H9 (cell line): ENCODE measurements around the gene STKLD1. TPM values are rescaled to one million over a fixed set of nuclear protein-coding genes. Genes with fewer than 3 reads are reported as not detected.

Experiments
- DNase-seq: peaks from one replicate; pipeline ENCODE4 v3.0.0-alpha.2; 2017
- H2AFZ ChIP-seq: one replicate; pipeline ENCODE4 v1.6.1; 2013; ENCODE audit warnings: mild to moderate bottlenecking, low read length, control low read depth, moderate library complexity
- H2AK5ac ChIP-seq: 2 replicates; pipeline ENCODE4 v1.6.1; 2013; ENCODE audit warnings: low read length, control low read depth, mixed read lengths; ENCODE audit not compliant: insufficient read length
- H2BK120ac ChIP-seq: one replicate; pipeline ENCODE4 v1.6.1; 2013; ENCODE audit warnings: low read depth, mild to moderate bottlenecking, low read length, control low read depth, inconsistent platforms; ENCODE audit not compliant: poor library complexity, severe bottlenecking
- H2BK12ac ChIP-seq: 2 replicates; pipeline ENCODE4 v1.6.1; 2013; ENCODE audit warnings: low read length, control low read depth, mixed read lengths, low read depth; ENCODE audit not compliant: insufficient read length
- H2BK15ac ChIP-seq: 2 replicates; pipeline ENCODE4 v1.6.1; 2013; ENCODE audit warnings: low read depth, low read length, control low read depth
- H2BK20ac ChIP-seq: one replicate; pipeline ENCODE4 v1.6.1; 2013; ENCODE audit warnings: low read depth, mild to moderate bottlenecking, low read length, control low read depth, inconsistent platforms; ENCODE audit not compliant: poor library complexity, severe bottlenecking
- H2BK5ac ChIP-seq: 2 replicates; pipeline ENCODE4 v1.6.1; 2013; ENCODE audit warnings: low read length, control low read depth, mixed read lengths; ENCODE audit not compliant: insufficient read length
- H3K14ac ChIP-seq: 2 replicates; pipeline ENCODE4 v1.6.1; 2013; ENCODE audit warnings: low read length, control low read depth; ENCODE audit not compliant: insufficient read depth
- H3K18ac ChIP-seq: 2 replicates; pipeline ENCODE4 v1.6.1; 2013; ENCODE audit warnings: low read depth, mild to moderate bottlenecking, mixed read lengths, low read length, control low read depth; ENCODE audit not compliant: insufficient read length
- H3K23ac ChIP-seq: 2 replicates; pipeline ENCODE4 v1.6.1; 2013; ENCODE audit warnings: low read length, control low read depth, mixed read lengths, low read depth; ENCODE audit not compliant: insufficient read length
- H3K23me2 ChIP-seq: 2 replicates; pipeline ENCODE4 v1.6.1; 2013; ENCODE audit warnings: low read depth, mild to moderate bottlenecking, mixed read lengths, low read length, control low read depth; ENCODE audit not compliant: insufficient read length, poor library complexity, severe bottlenecking
- H3K27ac ChIP-seq: 2 replicates; pipeline ENCODE4 v1.5.1; 2013; ENCODE audit warnings: low read length, control low read depth, mixed read lengths, low read depth; ENCODE audit not compliant: insufficient read length
- H3K27me3 ChIP-seq: 2 replicates; pipeline ENCODE4 v1.6.1; 2013; ENCODE audit warnings: low read length, control low read depth, inconsistent platforms; ENCODE audit not compliant: insufficient read depth
- H3K4ac ChIP-seq: 2 replicates; pipeline ENCODE4 v1.6.1; 2013; ENCODE audit warnings: low read depth, mild to moderate bottlenecking, control low read depth, inconsistent platforms, low read length, moderate library complexity
- H3K4me1 ChIP-seq: 2 replicates; pipeline ENCODE4 v1.6.1; 2013; ENCODE audit warnings: low read length, control low read depth, inconsistent platforms; ENCODE audit not compliant: insufficient read depth
- H3K4me2 ChIP-seq: 2 replicates; pipeline ENCODE4 v1.6.1; 2013; ENCODE audit warnings: low read length, control low read depth, mixed read lengths; ENCODE audit not compliant: insufficient read length, insufficient read depth
- H3K56ac ChIP-seq: 2 replicates; pipeline ENCODE4 v1.6.1; 2013; ENCODE audit warnings: low read depth, mild to moderate bottlenecking, mixed read lengths, low read length, control low read depth; ENCODE audit not compliant: insufficient read length
- H3K79me1 ChIP-seq: 2 replicates; pipeline ENCODE4 v1.6.1; 2013; ENCODE audit warnings: low read depth, mild to moderate bottlenecking, moderate library complexity, low read length, control low read depth, inconsistent platforms; ENCODE audit not compliant: insufficient read depth, poor library complexity, severe bottlenecking
- H3K79me2 ChIP-seq: 2 replicates; pipeline ENCODE4 v1.6.1; 2013; ENCODE audit warnings: low read length, control low read depth, inconsistent platforms; ENCODE audit not compliant: insufficient read depth
- H3K9ac ChIP-seq: 2 replicates; pipeline ENCODE4 v1.6.1; 2013; ENCODE audit warnings: low read length, control low read depth, mixed read lengths; ENCODE audit not compliant: insufficient read length; ENCODE audit errors: extremely low read depth
- H3K9me3 ChIP-seq: one replicate; pipeline ENCODE4 v1.6.1; 2013; ENCODE audit warnings: low read depth, low read length, inconsistent platforms; ENCODE audit not compliant: control insufficient read depth
- H3T11ph ChIP-seq: one replicate; pipeline ENCODE4 v1.6.1; 2013; ENCODE audit warnings: mild to moderate bottlenecking, low read length, control low read depth, inconsistent platforms
- H4K20me1 ChIP-seq: one replicate; pipeline ENCODE4 v1.6.1; 2013; ENCODE audit not compliant: control insufficient read depth, insufficient read length, insufficient read depth
- H4K5ac ChIP-seq: 2 replicates; pipeline ENCODE4 v1.6.1; 2013; ENCODE audit warnings: low read depth, mild to moderate bottlenecking, mixed read lengths, low read length, control low read depth; ENCODE audit not compliant: insufficient read length
- H4K8ac ChIP-seq: replicated peaks from 2 replicates; pipeline ENCODE4 v1.6.1; 2013; ENCODE audit warnings: low read length, control low read depth, mixed read lengths, low read depth; ENCODE audit not compliant: insufficient read length
- H4K91ac ChIP-seq: 2 replicates; pipeline ENCODE4 v1.6.1; 2013; ENCODE audit warnings: low read depth, mild to moderate bottlenecking, moderate library complexity, mixed read lengths, low read length, control low read depth; ENCODE audit not compliant: insufficient read length
- H3K27ac Mint-ChIP-seq, 3 experiments: 2 replicates in 2 of 3; 3 replicates in 1 of 3; pipeline ENCODE4 v1.8.0; 2020 to 2021; ENCODE audit warnings: mixed read lengths in 3 of 3, mild to moderate bottlenecking in 1 of 3, moderate library complexity in 1 of 3
- H3K27me3 Mint-ChIP-seq: 2 replicates; pipeline ENCODE4 v1.8.0; 2021; ENCODE audit warnings: low read depth, mild to moderate bottlenecking, moderate library complexity, mixed read lengths
- H3K36me3 Mint-ChIP-seq, 3 experiments: 2 replicates in 2 of 3; 3 replicates in 1 of 3; pipeline ENCODE4 v1.8.0; 2020 to 2021; ENCODE audit warnings: low read depth in 3 of 3, mixed read lengths in 3 of 3; ENCODE audit not compliant: insufficient read depth in 1 of 3
- H3K4me1 Mint-ChIP-seq, 2 experiments: 2 replicates each; pipeline ENCODE4 v1.8.0; 2020; ENCODE audit warnings: mixed read lengths in 2 of 2
- H3K4me3 Mint-ChIP-seq, 2 experiments: 2 replicates in 1 of 2; 3 replicates in 1 of 2; pipeline ENCODE4 v1.8.0; 2020 to 2021; ENCODE audit warnings: mild to moderate bottlenecking in 2 of 2, mixed read lengths in 2 of 2, moderate library complexity in 1 of 2
- H3K9me3 Mint-ChIP-seq, 2 experiments: 2 replicates in 1 of 2; 3 replicates in 1 of 2; pipeline ENCODE4 v1.8.0; 2020; ENCODE audit warnings: mild to moderate bottlenecking in 2 of 2, mixed read lengths in 2 of 2, moderate library complexity in 1 of 2
- WGBS: extraction: QIAGEN DNeasy Blood & Tissue Kit; methylation state at CpG from one replicate; pipeline ENCODE4 v1.1.7; 2013; ENCODE audit warnings: missing lambda C conversion rate, low lambda C conversion rate, mixed read lengths; ENCODE audit not compliant: insufficient read length; ENCODE audit errors: extremely low coverage; 5-methylcytosine and 5-hydroxymethylcytosine counted together
- total RNA-seq: library from RNA; stranded (reverse); gene quantifications from 2 replicates; pipeline ENCODE4 v1.2.1, GENCODE V29; 2021
- TF ChIP-seq, protein P1 (sequence below): fragments of 200-600 bp; sonication (generic); conservative IDR thresholded peaks from 3 replicates; pipeline ENCODE4 v1.8.0; 2021; ENCODE audit warnings: antibody characterized with exemption, mild to moderate bottlenecking

The STKLD1 gene
- total RNA-seq, 1 experiment from 2014 or later: 0.57 TPM

- Mint-ChIP-seq H3K9me3 (peaks cover 15% of the 10 kb centered on the region in 2 experiments), H3K27ac (no peak overlapping the region), H3K4me3 (no peak overlapping the region), H3K27me3 (peaks cover 26% of the 10 kb centered on the region), H3K36me3 (peaks cover 0 to 1% (median 0%) of the 10 kb centered on the region in 3 experiments; a peak in 1 of 7 replicates), H3K4me1 (no peaks in the 10 kb centered on the region)
- Histone ChIP-seq H4K5ac (no peak overlapping the region), H3T11ph (no peak overlapping the region), H3K9ac (no peak overlapping the region), H2AK5ac (no peak overlapping the region), H3K4me1 (no peaks in the 10 kb centered on the region), H3K23me2 (no peaks in the 10 kb centered on the region), H2BK20ac (no peak overlapping the region), H4K20me1 (no peaks in the 10 kb centered on the region), H3K18ac (no peak overlapping the region), H3K23ac (no peak overlapping the region), H2BK12ac (no peak overlapping the region), H2AFZ (no peak overlapping the region), H2BK15ac (no peak overlapping the region), H3K27ac (no peak overlapping the region), H3K56ac (no peak overlapping the region), H4K8ac (no peak overlapping the region), H3K9me3 (no peaks in the 10 kb centered on the region), H3K79me1 (no peaks in the 10 kb centered on the region), H4K91ac (no peak overlapping the region), H3K79me2 (no peaks in the 10 kb centered on the region), H3K27me3 (no peaks in the 10 kb centered on the region), H2BK5ac (no peak overlapping the region), H3K4ac (no peak overlapping the region), H2BK120ac (no peak overlapping the region), H3K14ac (no peak overlapping the region), H3K4me2 (no peak overlapping the region)
- TF ChIP-seq, protein P1, sequence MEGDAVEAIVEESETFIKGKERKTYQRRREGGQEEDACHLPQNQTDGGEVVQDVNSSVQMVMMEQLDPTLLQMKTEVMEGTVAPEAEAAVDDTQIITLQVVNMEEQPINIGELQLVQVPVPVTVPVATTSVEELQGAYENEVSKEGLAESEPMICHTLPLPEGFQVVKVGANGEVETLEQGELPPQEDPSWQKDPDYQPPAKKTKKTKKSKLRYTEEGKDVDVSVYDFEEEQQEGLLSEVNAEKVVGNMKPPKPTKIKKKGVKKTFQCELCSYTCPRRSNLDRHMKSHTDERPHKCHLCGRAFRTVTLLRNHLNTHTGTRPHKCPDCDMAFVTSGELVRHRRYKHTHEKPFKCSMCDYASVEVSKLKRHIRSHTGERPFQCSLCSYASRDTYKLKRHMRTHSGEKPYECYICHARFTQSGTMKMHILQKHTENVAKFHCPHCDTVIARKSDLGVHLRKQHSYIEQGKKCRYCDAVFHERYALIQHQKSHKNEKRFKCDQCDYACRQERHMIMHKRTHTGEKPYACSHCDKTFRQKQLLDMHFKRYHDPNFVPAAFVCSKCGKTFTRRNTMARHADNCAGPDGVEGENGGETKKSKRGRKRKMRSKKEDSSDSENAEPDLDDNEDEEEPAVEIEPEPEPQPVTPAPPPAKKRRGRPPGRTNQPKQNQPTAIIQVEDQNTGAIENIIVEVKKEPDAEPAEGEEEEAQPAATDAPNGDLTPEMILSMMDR: no peak
- no peak for DNase-seq
- no CpG with 5 or more reads among the region's 13 CpGs for WGBS
Measured at GRCh38 chr9:133389562-133389961, 13.4 kb downstream of the STKLD1 start.
